Measurements from ENCODE around the gene THBD.

THBD gene

GRCh38 chr20:23090147-23090546 is 40.7 kb upstream of the THBD start:
- Histone ChIP-seq H3K27ac (no peak overlapping the region), H2AFZ (ENCODE audit: low read depth) (no peak overlapping the region), H3K4me1 (ENCODE audit: low read depth, poor library complexity, severe bottlenecking) (no peaks in the 10 kb centered on the region), H3K4me2 (no peak overlapping the region), H3K27me3 (ENCODE audit: insufficient read depth, low read depth) (no peaks in the 10 kb centered on the region), H3K9ac (no peak overlapping the region), H3K36me3 (ENCODE audit: insufficient read depth) (no peaks in the 10 kb centered on the region), H4K20me1 (ENCODE audit: insufficient read depth) (no peaks in the 10 kb centered on the region), H3K4me3 (IDR thresholded peaks at IDR 0.05; ENCODE audit: insufficient read depth, low read depth, low read length) (no peak overlapping the region), H3K79me2 (ENCODE audit: insufficient read depth, low read depth) (no peaks in the 10 kb centered on the region)
- no peak for TF ChIP-seq CTCF (conservative IDR thresholded peaks at IDR 0.05; ENCODE audit: low read depth, low read length)

- no peaks in the 10 kb centered on the region for H3K27me3 ChIP-seq (ENCODE audit: insufficient read depth, low read depth)
- H3K27ac ChIP-seq, result no peak overlapping the region
- H3K4me3 ChIP-seq (IDR thresholded peaks at IDR 0.05; ENCODE audit: insufficient read depth, low read depth, low read length), result no peak overlapping the region
- H3K9ac ChIP-seq, result no peak overlapping the region
- no peaks in the 10 kb centered on the region for H3K79me2 ChIP-seq (ENCODE audit: insufficient read depth, low read depth)
- H4K20me1 ChIP-seq (ENCODE audit: insufficient read depth), result no peaks in the 10 kb centered on the region
- no peak overlapping the region for H3K4me2 ChIP-seq
- H3K36me3 ChIP-seq (ENCODE audit: insufficient read depth), result no peaks in the 10 kb centered on the region
- no peak for TF ChIP-seq CTCF (conservative IDR thresholded peaks at IDR 0.05; ENCODE audit: low read depth, low read length)
- no peaks in the 10 kb centered on the region for H3K4me1 ChIP-seq (ENCODE audit: low read depth, poor library complexity, severe bottlenecking)
- no peak overlapping the region for H2AFZ ChIP-seq (ENCODE audit: low read depth)
These were observed 39.4 kb upstream of the THBD start for GRCh38 chr20:23088866-23089265.

GRCh38 chr20:23087587-23088251 is 38.2 kb upstream of the THBD start:
- Histone ChIP-seq H3K27me3 (ENCODE audit: insufficient read depth, low read depth) (no peaks in the 10 kb centered on the region), H4K20me1 (ENCODE audit: insufficient read depth) (no peaks in the 10 kb centered on the region), H2AFZ (ENCODE audit: low read depth) (no peak overlapping the region), H3K4me1 (ENCODE audit: low read depth, poor library complexity, severe bottlenecking) (no peaks in the 10 kb centered on the region), H3K27ac (no peak overlapping the region), H3K36me3 (ENCODE audit: insufficient read depth) (no peaks in the 10 kb centered on the region), H3K9ac (no peak overlapping the region), H3K4me2 (no peak overlapping the region), H3K4me3 (IDR thresholded peaks at IDR 0.05; ENCODE audit: insufficient read depth, low read depth, low read length) (no peak overlapping the region), H3K79me2 (ENCODE audit: insufficient read depth, low read depth) (no peaks in the 10 kb centered on the region)
- TF ChIP-seq CTCF (conservative IDR thresholded peaks at IDR 0.05; ENCODE audit: low read depth, low read length), result no peak

GRCh38 chr20:23086931-23087411 is 37.5 kb upstream of the THBD start:
- Histone ChIP-seq H3K27ac (no peak overlapping the region), H3K36me3 (ENCODE audit: insufficient read depth) (no peaks in the 10 kb centered on the region), H3K4me3 (IDR thresholded peaks at IDR 0.05; ENCODE audit: insufficient read depth, low read depth, low read length) (no peak overlapping the region), H3K27me3 (ENCODE audit: insufficient read depth, low read depth) (no peaks in the 10 kb centered on the region), H2AFZ (ENCODE audit: low read depth) (no peak overlapping the region), H3K4me1 (ENCODE audit: low read depth, poor library complexity, severe bottlenecking) (no peaks in the 10 kb centered on the region), H4K20me1 (ENCODE audit: insufficient read depth) (no peaks in the 10 kb centered on the region), H3K9ac (no peak overlapping the region), H3K79me2 (ENCODE audit: insufficient read depth, low read depth) (no peaks in the 10 kb centered on the region), H3K4me2 (no peak overlapping the region)
- no peak for TF ChIP-seq CTCF (conservative IDR thresholded peaks at IDR 0.05; ENCODE audit: low read depth, low read length)
